HG02973 (cell line): Measurements from ENCODE around the gene PLA1A.

Experiments
- ATAC-seq: cut with Tn5 transposase; IDR thresholded peaks from one replicate; pipeline ENCODE4 v1.9.1; 2021; ENCODE audit warnings: moderate library complexity; ENCODE audit not compliant: unreplicated experiment

PLA1A gene

DNA sequence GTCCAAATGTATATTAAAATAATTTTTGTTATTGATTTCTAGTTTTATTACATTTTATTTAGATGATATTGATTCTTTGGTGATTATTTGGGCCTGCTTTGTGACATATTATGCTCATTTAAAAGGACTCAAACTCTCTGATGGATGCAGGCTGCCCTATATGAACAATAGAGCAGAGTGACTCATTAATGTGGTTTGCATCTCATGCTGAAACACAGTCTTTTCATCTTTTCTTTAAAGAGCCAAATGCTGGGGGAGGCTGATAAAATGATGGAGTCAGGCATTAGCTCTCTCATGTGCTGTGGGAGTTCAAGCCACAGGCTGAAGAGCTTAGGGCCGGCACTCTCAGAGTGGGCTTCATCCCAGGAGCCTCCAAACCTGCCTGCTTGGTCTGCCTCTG lies 7.2 kb downstream of the PLA1A start:
- no peak for ATAC-seq

DNA sequence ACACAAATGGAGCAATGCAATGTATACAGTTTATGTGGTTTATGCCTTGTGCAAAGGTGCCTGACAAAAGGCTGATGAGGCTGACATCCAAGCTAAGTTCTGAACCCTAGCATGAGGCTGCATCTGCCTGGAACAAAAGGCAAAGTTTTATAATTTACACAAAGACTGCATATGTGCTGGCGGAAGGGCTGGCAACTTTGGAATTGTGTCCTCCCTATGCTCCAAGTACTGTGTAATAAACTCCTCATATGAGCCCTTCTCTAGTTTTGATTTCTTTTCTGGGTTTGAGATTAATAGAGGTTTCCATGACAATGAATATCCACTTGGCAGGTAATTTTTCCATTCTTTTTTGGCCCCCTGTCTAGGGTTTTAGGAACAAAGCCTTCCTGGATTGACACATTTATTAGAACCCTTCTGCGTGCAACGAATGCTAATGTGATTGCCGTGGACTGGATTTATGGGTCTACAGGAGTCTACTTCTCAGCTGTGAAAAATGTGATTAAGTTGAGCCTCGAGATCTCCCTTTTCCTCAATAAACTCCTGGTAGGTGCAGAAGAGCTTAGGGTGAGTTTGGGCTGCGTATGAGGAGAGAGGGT lies 10.8 kb downstream of the PLA1A start:
- no peak for ATAC-seq

DNA sequence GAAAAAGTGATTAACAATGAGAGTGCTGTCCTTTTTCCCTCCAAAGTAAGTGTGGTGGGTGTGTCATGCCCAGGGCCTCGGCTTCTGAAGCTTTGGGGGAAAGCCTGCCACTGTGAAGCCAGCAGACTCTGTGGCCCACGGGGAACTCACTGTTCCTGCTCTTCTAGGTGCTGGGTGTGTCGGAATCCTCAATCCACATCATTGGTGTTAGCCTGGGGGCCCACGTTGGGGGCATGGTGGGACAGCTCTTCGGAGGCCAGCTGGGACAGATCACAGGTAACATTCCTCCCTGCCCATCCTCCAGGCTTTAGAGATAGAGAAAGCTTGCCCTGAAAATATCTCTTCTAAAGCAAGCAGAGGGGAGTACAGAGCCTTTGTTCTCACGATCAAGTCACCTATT lies 11.6 kb downstream of the PLA1A start:
- no peak for ATAC-seq

DNA sequence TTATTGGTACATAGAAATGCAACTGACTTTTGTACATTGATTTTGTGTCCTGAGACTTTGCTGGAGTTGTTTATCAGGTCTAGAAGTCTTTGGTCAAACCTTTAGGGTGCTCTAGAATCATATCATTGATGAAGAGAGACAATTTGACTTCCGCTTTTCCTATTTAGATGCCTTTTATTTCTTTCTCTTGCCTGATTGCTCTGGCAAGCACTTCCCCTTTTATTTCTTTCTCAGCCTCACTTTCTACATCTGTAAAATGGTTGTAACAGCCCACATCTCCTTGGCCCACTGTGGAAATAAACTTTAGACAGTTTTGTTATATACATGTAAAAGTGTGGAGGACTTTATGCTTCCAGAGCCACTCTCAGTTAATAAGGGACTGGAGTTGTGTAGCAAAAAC lies 14.0 kb downstream of the PLA1A start:
- no peak for ATAC-seq

DNA sequence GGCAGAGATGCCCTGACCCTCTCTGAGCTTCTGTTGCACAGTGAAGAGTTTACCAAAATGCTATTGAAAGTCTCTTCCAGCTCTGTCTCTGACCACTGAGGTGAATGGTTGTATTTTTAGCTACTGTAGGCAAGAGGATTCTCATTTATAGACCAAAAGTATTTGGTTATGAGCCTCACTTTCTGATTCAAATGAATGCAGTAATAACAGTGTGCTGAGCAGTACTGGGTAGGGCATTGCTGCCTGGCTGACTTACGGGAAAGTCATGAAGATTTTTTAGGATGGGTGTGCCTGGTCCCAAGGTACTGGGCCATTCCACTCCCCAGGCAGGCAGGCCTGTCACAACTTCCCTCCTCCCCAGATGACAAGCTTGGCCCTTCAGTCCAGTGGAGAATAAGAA lies 15.5 kb downstream of the PLA1A start:
- no peak for ATAC-seq

DNA sequence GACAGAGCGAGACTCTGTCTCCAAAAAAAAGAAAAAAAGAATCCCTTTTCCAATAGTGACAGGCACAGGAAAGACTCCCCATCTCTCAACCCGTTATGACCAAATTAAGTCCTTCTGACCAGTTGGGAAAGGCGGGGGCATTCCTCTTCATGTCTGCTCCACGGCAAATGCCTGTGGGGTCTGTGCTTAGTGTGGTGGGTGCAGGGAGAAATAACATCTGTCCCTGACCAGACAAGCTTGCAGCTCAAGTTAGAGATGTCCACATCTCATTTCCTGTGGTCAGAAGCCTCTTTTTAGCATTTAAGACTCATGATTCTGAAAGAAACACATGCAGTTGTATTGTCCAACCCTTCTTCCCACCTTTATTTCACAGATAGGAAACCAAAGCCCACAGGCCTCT lies 16.2 kb downstream of the PLA1A start:
- no peak for ATAC-seq

DNA sequence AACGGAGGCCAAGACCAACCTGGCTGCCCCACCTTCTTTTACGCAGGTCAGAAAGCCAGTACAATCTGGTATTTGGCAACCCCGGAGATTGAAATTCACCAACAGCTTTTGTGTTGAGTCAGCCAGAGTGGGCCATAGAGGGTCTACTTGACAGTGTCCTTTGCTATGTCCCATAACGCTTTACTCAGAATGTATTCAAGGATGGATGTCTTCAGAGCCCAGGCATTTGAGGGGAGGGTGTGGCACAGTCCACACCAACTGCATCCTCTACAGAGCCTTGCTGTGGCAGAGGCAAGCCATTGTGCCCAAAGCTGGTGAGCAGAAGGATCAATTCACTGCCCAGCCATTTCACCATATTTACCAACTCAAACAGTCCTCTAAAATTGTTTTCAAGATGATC lies 18.4 kb downstream of the PLA1A start:
- ATAC-seq, result no peak

DNA sequence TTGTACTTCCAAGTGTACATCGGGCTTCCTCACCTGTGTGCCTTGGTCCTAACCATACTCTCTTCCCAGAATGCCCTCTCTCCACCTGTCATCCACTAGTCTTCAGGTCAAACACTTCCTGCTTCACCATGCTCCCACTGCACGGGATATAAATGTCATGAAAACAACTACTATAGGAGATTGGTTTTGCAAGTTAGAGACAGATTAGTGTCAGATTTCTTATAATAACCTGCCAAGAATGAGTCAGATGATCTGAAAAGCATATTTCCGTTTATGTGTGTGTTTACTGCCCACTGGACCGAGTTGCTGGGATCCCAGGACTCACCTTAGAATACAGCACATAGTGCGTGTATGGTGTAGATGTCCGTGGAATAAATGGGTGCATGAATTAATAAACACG lies 21.4 kb downstream of the PLA1A start:
- ATAC-seq, result no peak

DNA sequence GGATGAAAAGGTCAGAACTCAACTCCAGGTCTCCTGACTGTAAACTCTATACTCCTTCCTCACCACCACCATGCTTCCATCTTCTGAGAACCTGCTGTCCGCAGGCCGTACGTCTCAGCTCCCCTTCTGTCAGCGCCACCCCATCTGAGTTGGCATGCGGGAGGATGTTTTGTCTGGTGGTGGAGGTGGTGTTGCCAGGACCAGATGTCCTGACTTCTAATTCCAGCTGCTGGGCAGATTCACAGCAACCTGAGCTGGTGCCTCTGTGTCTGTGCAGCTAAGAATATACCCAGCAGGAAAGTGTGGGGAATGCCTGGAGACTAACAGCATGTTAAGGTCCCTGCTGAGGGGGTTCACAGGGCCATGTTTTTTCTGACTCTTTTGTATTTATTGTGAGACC lies 23.2 kb downstream of the PLA1A start:
- no peak for ATAC-seq

DNA sequence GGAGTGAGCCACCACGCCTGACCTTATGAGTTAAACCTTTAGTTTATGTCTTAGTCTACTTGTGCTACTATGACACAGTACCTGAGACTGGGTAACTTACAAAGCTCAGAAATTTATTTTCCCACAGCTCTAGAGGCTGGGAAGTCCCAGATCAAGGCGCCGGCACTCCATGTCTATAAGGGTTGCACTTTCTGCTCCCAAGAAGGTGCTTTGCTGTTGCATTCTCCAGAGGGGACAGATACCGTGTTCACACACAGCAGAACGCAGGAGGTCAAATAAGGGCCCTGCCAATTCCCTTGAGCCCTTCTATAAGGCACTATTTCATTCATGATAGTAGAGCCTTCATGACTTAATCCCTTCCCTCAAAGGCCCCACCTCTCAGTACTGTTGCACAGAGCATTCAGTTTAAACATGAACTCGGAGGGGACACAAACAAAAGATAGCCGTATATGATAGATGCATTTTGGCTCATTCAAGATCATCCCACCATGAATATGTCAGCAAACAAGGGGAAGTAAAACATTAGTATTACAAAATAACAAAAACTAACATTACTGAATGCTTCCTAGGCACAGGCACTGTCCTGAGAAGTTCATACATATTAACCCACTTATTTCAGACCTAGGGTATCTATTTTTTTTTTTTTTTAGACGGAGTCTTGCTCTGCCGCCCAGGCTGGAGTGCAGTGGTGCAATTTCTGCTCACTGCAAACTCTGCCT lies 26.5 kb downstream of the PLA1A start:
- ATAC-seq, result no peak

DNA sequence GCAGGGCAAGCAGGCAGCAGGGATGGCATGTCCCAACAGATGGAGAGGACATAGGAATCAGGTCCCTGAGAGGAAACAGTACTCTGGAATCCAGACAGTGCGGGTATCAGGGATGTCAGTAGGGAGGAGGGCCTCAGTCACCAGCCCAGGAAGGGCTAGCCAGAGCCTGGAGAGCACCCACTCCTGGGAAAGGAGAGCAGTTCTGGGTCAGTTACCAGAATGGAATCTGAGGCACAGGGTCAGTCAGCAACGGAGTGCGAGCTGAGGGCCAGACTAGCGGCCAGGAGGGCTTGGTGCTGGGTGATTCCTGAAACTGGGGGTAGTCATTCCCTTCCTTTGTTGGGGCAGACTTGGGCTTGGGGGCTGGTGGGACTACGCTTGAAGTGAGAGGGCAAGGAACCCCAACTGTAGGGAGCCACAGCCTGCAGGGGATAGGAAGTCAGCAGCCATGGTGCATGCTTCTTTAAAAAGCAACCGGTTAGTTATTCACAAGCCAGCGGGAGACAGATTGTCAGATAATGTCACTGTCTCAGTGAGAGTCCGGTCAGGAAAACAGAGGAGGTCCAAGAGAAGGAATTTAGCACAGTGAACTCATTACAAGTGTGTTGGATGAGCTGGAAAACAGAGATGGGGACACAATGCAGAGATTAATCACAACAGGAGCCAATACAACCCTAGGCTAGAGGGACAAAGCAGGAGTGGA lies 27.9 kb downstream of the PLA1A start:
- no peak for ATAC-seq

DNA sequence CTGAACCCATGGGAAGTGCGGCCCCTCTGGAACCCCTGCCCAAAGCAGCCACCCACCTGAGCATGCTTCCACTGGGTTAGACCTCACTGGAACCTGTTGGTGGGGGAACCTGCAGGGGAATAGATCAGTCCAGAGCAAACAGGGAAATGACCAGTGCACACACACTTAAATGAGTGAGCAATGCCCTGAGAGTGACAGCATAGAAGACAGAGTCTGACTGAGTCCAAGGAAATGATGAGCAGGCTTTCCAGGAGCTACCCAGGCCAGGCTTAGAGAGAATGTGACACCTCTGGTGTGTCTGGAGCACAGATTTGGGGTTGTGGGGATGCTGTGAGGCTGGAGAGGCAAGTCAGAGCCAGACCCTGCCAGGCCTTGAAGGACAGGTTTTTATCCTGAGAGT lies 28.5 kb downstream of the PLA1A start:
- ATAC-seq, result no peak

DNA sequence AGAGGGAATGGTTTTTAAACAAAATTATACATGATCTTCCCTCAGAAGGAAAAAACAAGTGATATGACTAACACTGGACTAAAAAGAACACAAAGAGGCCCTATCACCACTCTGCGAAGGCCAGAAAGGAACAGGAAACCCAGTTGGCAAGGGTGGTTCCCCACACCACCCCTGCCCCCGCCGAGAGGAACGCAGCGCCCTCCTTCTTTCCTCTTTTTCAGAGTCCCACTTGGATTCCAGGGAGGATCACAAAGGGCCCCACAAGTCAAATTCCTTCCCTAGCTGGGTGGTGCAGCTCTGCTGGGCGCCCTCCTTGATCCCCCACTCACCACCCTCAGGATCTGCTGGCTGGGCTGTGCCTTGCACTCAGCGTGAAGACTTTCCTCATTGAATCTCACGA lies 29.8 kb downstream of the PLA1A start:
- no peak for ATAC-seq

DNA sequence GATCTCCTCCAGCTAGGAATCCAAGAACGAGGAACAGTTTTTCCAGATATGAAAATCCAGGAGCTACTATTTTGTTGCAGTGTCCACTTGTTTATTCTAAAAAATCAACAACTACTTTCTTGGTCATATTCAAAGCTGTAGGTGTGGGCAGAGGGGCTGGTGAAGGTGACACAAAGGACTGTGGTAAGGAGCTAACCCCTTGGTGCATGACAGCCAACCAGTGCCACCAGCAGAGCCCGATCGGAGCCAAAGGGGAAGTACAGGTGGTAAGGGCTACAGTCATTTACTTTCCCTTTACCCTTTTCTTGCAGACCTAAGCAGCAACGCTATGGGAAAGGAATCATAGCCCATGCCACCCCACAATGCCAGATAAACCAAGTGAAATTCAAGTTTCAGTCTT lies 30.7 kb downstream of the PLA1A start:
- ATAC-seq, result peak; percentile 50

DNA sequence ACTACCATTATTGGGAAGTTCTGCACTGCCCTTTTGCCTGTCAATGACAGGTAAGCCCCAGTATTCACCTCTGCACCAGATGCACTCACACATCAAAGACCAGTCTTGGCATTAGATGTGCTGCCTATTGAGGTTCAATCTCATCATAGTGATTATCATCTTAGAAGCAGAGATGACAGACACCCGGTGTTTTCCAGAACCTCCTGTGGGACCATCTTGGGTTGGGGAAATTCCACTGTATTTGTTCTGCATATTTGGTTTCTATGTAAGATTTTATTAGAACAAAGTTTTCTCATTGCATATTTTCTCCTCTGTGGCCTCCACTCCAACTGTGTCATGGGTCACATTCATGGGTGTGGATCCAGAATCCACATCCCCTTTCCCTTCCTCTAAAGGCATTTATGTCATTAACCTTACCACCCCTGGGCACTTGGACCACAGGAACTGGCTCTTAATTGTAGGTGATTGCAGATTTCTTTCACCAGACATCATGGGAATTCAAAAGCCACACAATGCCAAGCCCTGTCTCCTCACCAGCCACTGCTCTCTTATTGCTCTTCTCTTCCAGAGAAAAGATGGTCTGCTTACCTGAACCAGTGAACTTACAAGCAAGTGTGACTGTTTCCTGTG lies 31.2 kb downstream of the PLA1A start:
- ATAC-seq, result peak; percentile 36

DNA sequence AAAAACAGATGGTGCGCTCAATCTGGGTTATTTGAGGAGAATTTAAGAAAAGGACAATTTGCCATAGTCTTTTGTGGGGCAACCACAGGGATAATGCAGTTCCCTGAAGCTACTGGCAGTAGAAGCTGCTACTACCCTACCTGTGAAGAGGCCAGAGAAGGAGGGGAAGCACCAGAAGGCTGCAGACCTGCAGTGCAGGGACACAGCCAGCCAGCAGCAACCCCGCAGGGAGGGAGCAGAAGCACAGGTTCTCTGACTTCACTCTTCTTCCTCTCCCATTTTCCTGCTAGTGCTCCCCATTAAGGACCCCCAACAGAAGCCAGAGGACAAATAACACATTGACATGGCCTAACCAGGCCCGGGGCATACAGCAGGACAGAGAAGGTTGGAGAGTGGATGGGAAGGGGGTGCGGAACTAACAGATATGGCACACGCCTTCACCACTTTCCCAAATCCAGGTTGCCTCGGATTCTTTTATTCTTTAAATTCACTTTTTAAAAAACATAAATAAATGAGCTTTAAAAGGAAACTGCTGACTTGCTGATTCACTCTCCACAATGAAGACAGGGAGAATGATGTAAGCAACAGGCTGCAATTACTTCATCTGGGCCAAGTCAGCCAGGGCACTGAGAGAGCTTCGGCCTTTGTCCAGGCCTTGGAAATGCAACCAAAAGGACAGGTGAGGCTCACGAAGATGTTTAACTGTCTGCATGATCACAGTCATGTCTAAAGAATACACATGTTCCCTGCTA lies 32.6 kb downstream of the PLA1A start:
- ATAC-seq, result no peak

DNA sequence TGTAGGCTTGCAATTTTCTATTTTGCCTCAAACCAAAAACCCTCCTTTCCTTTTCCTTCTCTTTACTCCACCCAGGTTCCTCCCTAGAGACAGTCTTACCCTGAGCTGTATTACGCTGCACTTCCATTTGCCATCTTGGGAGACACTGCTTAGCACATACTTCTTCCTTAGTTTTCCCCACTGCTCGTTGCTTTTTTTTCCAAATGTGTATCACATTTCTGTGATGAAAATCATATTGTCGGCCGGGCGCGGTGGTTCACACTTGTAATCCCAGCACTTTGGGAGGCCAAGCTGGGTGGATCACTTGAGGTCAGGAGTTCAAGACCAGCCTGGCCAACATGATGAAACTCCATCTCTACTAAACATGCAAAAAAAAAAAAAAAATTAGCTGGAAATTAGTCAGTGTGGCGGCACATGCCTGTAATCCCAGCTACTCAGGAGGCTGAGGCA lies 33.2 kb downstream of the PLA1A start:
- no peak for ATAC-seq

DNA sequence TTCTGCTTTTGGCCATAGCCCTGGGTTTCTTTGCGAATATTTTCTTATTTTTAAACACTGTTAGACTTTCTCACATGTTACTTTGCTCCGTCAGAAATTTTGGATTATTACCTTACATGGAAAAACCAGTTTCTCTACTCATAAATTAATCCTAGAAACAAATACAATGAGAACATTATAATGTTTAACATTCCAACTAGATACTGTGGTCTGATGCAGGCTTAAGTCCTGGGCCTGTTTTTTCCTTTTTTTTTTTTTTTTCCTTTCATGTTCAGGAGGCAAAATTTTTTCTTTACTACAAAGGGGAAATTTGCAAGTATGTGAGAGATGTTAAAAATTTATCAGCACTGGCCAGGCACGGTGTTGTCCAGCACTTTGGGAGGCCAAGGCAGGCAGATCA lies 33.8 kb downstream of the PLA1A start:
- no peak for ATAC-seq

DNA sequence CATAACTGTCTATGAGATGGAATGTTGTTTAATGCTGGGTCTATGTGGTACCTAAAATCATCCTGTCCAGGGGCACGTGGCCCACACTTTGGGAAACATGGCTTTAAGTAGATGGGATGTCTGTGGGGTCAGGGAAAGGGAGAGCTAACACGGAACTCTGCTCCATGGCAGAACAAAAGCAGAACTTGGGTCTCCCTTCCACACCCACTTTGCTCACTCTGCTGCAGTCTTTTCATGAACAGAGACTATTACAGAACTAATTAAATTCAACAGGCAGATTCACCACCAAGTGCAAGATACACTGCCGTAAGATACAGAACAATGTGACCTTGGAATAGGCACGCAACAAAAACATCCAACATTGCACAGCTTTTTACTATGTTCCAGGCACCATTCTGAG lies 34.5 kb downstream of the PLA1A start:
- no peak for ATAC-seq

DNA sequence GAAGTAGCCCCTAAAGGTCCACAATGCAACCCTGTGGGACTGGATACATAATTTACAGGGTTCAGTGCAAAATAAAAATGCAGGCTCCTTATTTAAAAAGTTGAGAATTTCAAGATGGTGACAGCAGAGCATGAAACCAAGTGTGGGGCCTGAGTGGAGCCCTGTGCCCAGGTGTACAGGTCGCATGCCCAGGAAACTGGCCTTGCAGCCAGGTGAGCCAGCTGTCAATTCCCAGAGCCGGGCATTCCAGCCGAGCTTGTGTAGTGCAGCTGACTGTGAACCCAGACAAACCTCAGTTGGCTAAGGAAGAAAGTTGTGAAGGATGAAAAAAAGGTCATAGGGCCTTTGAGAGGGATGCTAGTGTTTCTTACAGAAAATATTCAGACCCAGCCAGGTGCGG lies 35.1 kb downstream of the PLA1A start:
- no peak for ATAC-seq

DNA sequence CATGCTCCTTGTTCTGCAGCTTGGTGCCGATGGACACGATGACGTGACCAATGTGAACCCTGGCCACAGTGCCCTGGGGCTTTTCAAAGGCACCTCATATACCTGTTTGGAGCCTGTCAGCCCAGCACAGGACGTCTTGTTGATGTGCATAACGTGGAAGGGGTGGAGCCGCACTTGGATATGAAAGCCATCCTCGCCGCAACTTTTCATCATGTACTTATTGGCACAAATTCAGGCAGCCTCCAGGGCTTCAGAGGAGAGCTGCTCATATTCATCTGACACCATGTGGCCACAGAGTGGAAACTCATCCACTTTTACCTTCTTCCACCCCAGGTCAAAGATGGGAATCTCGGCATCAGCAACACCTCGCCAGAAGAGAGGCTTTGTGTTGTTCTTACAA lies 38.0 kb downstream of the PLA1A start:
- ATAC-seq, result no peak
